ENCODE measurements around the gene MTFR1L.

MTFR1L gene

GRCh38 chr1:25808481-25809244 is 11.1 kb upstream of the MTFR1L start:
- no peak for DNase-seq

GRCh38 chr1:25809283-25809926 is 10.3 kb upstream of the MTFR1L start:
- DNase-seq, result no peak

GRCh38 chr1:25809929-25810328 is 9.8 kb upstream of the MTFR1L start:
- no peak for DNase-seq

GRCh38 chr1:25810341-25811299 is 9.1 kb upstream of the MTFR1L start:
- DNase-seq, result no peak

- DNase-seq, result no peak
Observed at GRCh38 chr1:25811384-25812082, 8.2 kb upstream of the MTFR1L start.

GRCh38 chr1:25813071-25813733 is 6.6 kb upstream of the MTFR1L start:
- DNase-seq, result no peak

- no peak for DNase-seq
Observed at GRCh38 chr1:25813734-25814471, 5.9 kb upstream of the MTFR1L start.

GRCh38 chr1:25814549-25815087 is 5.1 kb upstream of the MTFR1L start:
- no peak for DNase-seq

- DNase-seq, result no peak
Observed at GRCh38 chr1:25815208-25816111, 4.3 kb upstream of the MTFR1L start.

GRCh38 chr1:25816112-25816718 is 3.5 kb upstream of the MTFR1L start:
- DNase-seq, result no peak

- no peak for DNase-seq
Observed at GRCh38 chr1:25817840-25818501, 1.8 kb upstream of the MTFR1L start.

GRCh38 chr1:25818569-25818968 is 1.2 kb upstream of the MTFR1L start:
- no peak for DNase-seq

- no peak for DNase-seq
Observed at GRCh38 chr1:25820247-25821111, 725 bp downstream of the MTFR1L start.

GRCh38 chr1:25821112-25821476 is 1.3 kb downstream of the MTFR1L start:
- no peak for DNase-seq

- no peak for DNase-seq
Observed at GRCh38 chr1:25821630-25822091, 1.9 kb downstream of the MTFR1L start.

GRCh38 chr1:25825605-25826004 is 5.9 kb downstream of the MTFR1L start:
- no peak for DNase-seq

- DNase-seq, result no peak
Observed at GRCh38 chr1:25826571-25826970, 6.8 kb downstream of the MTFR1L start.

GRCh38 chr1:25828491-25828890 is 8.7 kb downstream of the MTFR1L start:
- no peak for DNase-seq
